ENCODE results near the gene SEMA6A. TPM values are rescaled to one million over a fixed set of nuclear protein-coding genes. Genes with fewer than 3 reads are reported as not detected.

Gene SEMA6A
- polyA plus RNA-seq, 1 of the 3 experiments (the other 2 are of a cell fraction): 0.18 TPM

- no peak overlapping the region for H3K9ac ChIP-seq
- peaks cover 13% of the 10 kb centered on the region for H3F3A ChIP-seq (replicated peaks; ENCODE audit: insufficient read depth)
- ChIA-PET POLR2A (no interaction called here), CTCF (no interaction called here)
- H3K4me3 ChIP-seq (ENCODE audit: low read depth in 2 of 2, low read length in 1 of 2): no peak overlapping the region
- no peaks in the 10 kb centered on the region for H3K9me2 ChIP-seq
- TF ChIP-seq FOSL2 (IDR thresholded peaks at IDR 0.05; ENCODE audit: borderline replicate concordance, low read depth): no peak
- TF ChIP-seq USF1 (IDR thresholded peaks at IDR 0.05; ENCODE audit: borderline replicate concordance, low read depth): no peak
- TF ChIP-seq GABPA (IDR thresholded peaks at IDR 0.05; ENCODE audit: low read depth): no peak
- TF ChIP-seq ZBTB33 (IDR thresholded peaks at IDR 0.05; ENCODE audit: borderline replicate concordance, low read depth): no peak
- no peak for TF ChIP-seq IRF3 (IDR thresholded peaks at IDR 0.05; ENCODE audit: low read depth, low read length)
- no peak for TF ChIP-seq RCOR1 (IDR thresholded peaks at IDR 0.05; ENCODE audit: low read length)
- TF ChIP-seq JUND (IDR thresholded peaks at IDR 0.05): no peak
- TF ChIP-seq POLR2AphosphoS5 (IDR thresholded peaks at IDR 0.05; ENCODE audit: low read depth, low read length): no peak
- no peak for TF ChIP-seq NRF1 (IDR thresholded peaks at IDR 0.05; ENCODE audit: low read depth, low read length)
- H3K36me3 ChIP-seq (replicated peaks in 1 of 2; ENCODE audit: control insufficient read depth in 1 of 2, insufficient read depth in 2 of 2, low read length in 1 of 2): no peaks in the 10 kb centered on the region
- no peaks in the 10 kb centered on the region for H4K20me1 ChIP-seq (ENCODE audit: insufficient read depth)
- WGBS (ENCODE audit: low lambda C conversion rate): 19% methylated on average over 2 of the region's 2 CpGs
- no peak overlapping the region for H2AFZ ChIP-seq (ENCODE audit: low read depth)
- H3K79me2 ChIP-seq (ENCODE audit: insufficient read depth): no peaks in the 10 kb centered on the region
- no peak overlapping the region for H3K4me2 ChIP-seq
- no peaks in the 10 kb centered on the region for H3K9me3 ChIP-seq
- DNase-seq: no peak
- no peaks in the 10 kb centered on the region for H3K27me3 ChIP-seq (ENCODE audit: insufficient read depth)
- H3K4me1 ChIP-seq (ENCODE audit: control insufficient read depth in 1 of 2, insufficient read depth in 2 of 2, low read depth in 1 of 2, low read length in 1 of 2): peaks cover 14 to 32% of the 10 kb centered on the region in 2 experiments
- no peak overlapping the region for H3K27ac ChIP-seq (ENCODE audit: low read depth in 2 of 2, low read length in 1 of 2)
Measured at GRCh38 chr5:116459301-116459700, 115.3 kb downstream of the SEMA6A start.

- no peak for TF ChIP-seq USF2 (IDR thresholded peaks at IDR 0.05; ENCODE audit: borderline replicate concordance, low read depth, low read length)
- no peaks in the 10 kb centered on the region for H4K20me1 ChIP-seq (ENCODE audit: insufficient read depth)
- CTCF ChIA-PET: no interaction called here
Measured at GRCh38 chr5:116457062-116457461, 117.6 kb downstream of the SEMA6A start.

More at GRCh38 chr5:116457062-116457461, 117.6 kb downstream of the SEMA6A start:
- Histone ChIP-seq H3K27ac (ENCODE audit: low read depth in 2 of 2, low read length in 1 of 2) (no peak overlapping the region), H3K27me3 (ENCODE audit: insufficient read depth) (no peaks in the 10 kb centered on the region), H3K36me3 (replicated peaks in 1 of 2; ENCODE audit: control insufficient read depth in 1 of 2, insufficient read depth in 2 of 2, low read length in 1 of 2) (no peaks in the 10 kb centered on the region), H3K9me2 (no peaks in the 10 kb centered on the region), H2AFZ (ENCODE audit: low read depth) (no peak overlapping the region), H3F3A (replicated peaks; ENCODE audit: insufficient read depth) (peaks cover 28% of the 10 kb centered on the region), H3K4me3 (ENCODE audit: low read depth in 2 of 2, low read length in 1 of 2) (no peak overlapping the region), H3K4me1 (ENCODE audit: control insufficient read depth in 1 of 2, insufficient read depth in 2 of 2, low read depth in 1 of 2, low read length in 1 of 2) (peaks cover 24 to 37% of the 10 kb centered on the region in 2 experiments), H3K9me3 (no peaks in the 10 kb centered on the region), H3K79me2 (ENCODE audit: insufficient read depth) (no peaks in the 10 kb centered on the region), H3K4me2 (no peak overlapping the region), H3K9ac (no peak overlapping the region)
- DNase-seq: no peak
- WGBS (ENCODE audit: low lambda C conversion rate): 92% methylated on average over 4 of the region's 4 CpGs
- POLR2A ChIA-PET: no interaction called here
